Upper lobe of right lung (tissue), 1 donor: ENCODE data around the gene NUP205. TPM values are rescaled to one million over a fixed set of nuclear protein-coding genes. Genes with fewer than 3 reads are reported as not detected.

Source experiments
- ATAC-seq: fragments of 200-7000 bp; cut with Tn5 transposase; one replicate; pipeline ENCODE4 v1.9.1; 2020; ENCODE audit warnings: mild to moderate bottlenecking, moderate library complexity
- DNase-seq: peaks from one replicate; pipeline ENCODE4 v3.0.0-alpha.2; 2020
- H3K27ac ChIP-seq: fragments of 200-600 bp; one replicate; pipeline ENCODE4 v1.8.0; 2022
- H3K27me3 ChIP-seq: fragments of 200-600 bp; one replicate; pipeline ENCODE4 v1.8.0; 2022; ENCODE audit warnings: mild to moderate bottlenecking
- H3K36me3 ChIP-seq: fragments of 200-600 bp; one replicate; pipeline ENCODE4 v1.8.0; 2022
- H3K4me1 ChIP-seq: fragments of 200-600 bp; one replicate; pipeline ENCODE4 v1.8.0; 2022
- H3K4me3 ChIP-seq: fragments of 200-600 bp; one replicate; pipeline ENCODE4 v1.8.0; 2022; ENCODE audit warnings: mild to moderate bottlenecking
- H3K9me3 ChIP-seq: fragments of 200-600 bp; one replicate; pipeline ENCODE4 v1.8.0; 2022
- CTCF ChIP-seq: fragments of 200-600 bp; IDR thresholded peaks from one replicate; pipeline ENCODE4 v1.8.0; 2022; ENCODE audit warnings: antibody characterized with exemption
- intact Hi-C: fragments of 100-400 bp; cut with DNase I; formaldehyde crosslinking; loops from one replicate; pipeline ENCODE4 v1.11.0; 2022
- total RNA-seq: library from RNA; stranded (reverse); fragmentation: NEBNext Ultra II Directional; extraction: Animal tissue kit (Norgen Biotek cat#: 25700); gene quantifications from one replicate; pipeline ENCODE4 v1.2.1, GENCODE V29; 2021
- donor health status: DM: no; HTN: yes; CAD: no; lungs with severe emphysema.

NUP205 gene
- total RNA-seq, 1 donor from 2014 or later = 34.3 TPM

GRCh38 chr7:135550196-135550595 lies 7.5 kb upstream of the NUP205 start:
- H3K36me3 ChIP-seq = no peaks in the 10 kb centered on the region
- ATAC-seq = no peak
- H3K4me1 ChIP-seq = no peaks in the 10 kb centered on the region
- DNase-seq = no peak
- TF ChIP-seq CTCF = no peak
- intact Hi-C loops = no loop called here
- H3K4me3 ChIP-seq = no peak overlapping the region
- no peaks in the 10 kb centered on the region for H3K27me3 ChIP-seq
- no peak overlapping the region for H3K27ac ChIP-seq
- no peaks in the 10 kb centered on the region for H3K9me3 ChIP-seq

- Histone ChIP-seq H3K27me3 (no peaks in the 10 kb centered on the region), H3K4me3 (no peak overlapping the region), H3K9me3 (no peaks in the 10 kb centered on the region), H3K4me1 (no peaks in the 10 kb centered on the region), H3K27ac (no peak overlapping the region), H3K36me3 (no peaks in the 10 kb centered on the region)
- DNase-seq = no peak
- TF ChIP-seq CTCF = no peak
- no peak for ATAC-seq
- intact Hi-C loops = no loop called here
These were observed 5.6 kb upstream of the NUP205 start for GRCh38 chr7:135552148-135552547.

GRCh38 chr7:135553346-135553745 lies 4.4 kb upstream of the NUP205 start:
- Histone ChIP-seq H3K9me3 (no peaks in the 10 kb centered on the region), H3K27me3 (no peaks in the 10 kb centered on the region)
- no peak for ATAC-seq

GRCh38 chr7:135558337-135558767 lies 635 bp downstream of the NUP205 start:
- intact Hi-C loops = no loop called here
- Histone ChIP-seq H3K4me3 (peak overlapping the region; percentile 94), H3K27me3 (no peaks in the 10 kb centered on the region), H3K9me3 (no peaks in the 10 kb centered on the region), H3K36me3 (no peaks in the 10 kb centered on the region), H3K27ac (peak overlapping the region; percentile 99), H3K4me1 (peaks cover 9% of the 10 kb centered on the region)
- ATAC-seq (peak; percentile 83), DNase-seq (peak; percentile 66)
- peak; percentile 56 for TF ChIP-seq CTCF

More at GRCh38 chr7:135553346-135553745, 4.4 kb upstream of the NUP205 start:
- intact Hi-C loops = no loop called here
- TF ChIP-seq CTCF = no peak
- H3K4me1 ChIP-seq = no peaks in the 10 kb centered on the region
- H3K4me3 ChIP-seq = no peak overlapping the region
- no peak overlapping the region for H3K27ac ChIP-seq
- no peaks in the 10 kb centered on the region for H3K36me3 ChIP-seq
- DNase-seq = no peak

GRCh38 chr7:135558881-135559280 lies 1.2 kb downstream of the NUP205 start:
- no peaks in the 10 kb centered on the region for H3K9me3 ChIP-seq
- intact Hi-C loops = no loop called here
- H3K4me3 ChIP-seq = peak overlapping the region; percentile 94
- H3K36me3 ChIP-seq = no peaks in the 10 kb centered on the region
- H3K27ac ChIP-seq = peak overlapping the region; percentile 99
- peaks cover 9% of the 10 kb centered on the region for H3K4me1 ChIP-seq
- TF ChIP-seq CTCF = no peak
- no peak for DNase-seq
- ATAC-seq = no peak
- no peaks in the 10 kb centered on the region for H3K27me3 ChIP-seq

GRCh38 chr7:135560631-135561030 lies 2.9 kb downstream of the NUP205 start:
- Histone ChIP-seq H3K36me3 (no peaks in the 10 kb centered on the region), H3K27ac (no peak overlapping the region), H3K27me3 (no peaks in the 10 kb centered on the region), H3K4me3 (no peak overlapping the region), H3K9me3 (no peaks in the 10 kb centered on the region), H3K4me1 (peaks cover 9% of the 10 kb centered on the region)
- DNase-seq = no peak
- intact Hi-C loops = no loop called here
- ATAC-seq = no peak
- TF ChIP-seq CTCF = no peak
